H1 (cell line): ENCODE data around the gene PIAS2.

Experiments used
- EP300 ChIP-seq, 2 experiments: IDR thresholded peaks; 1 replicate in 1 of 2; 2 replicates in 1 of 2; pipeline ENCODE4 v1.6.1; 2011 to 2012; ENCODE audit warnings: low read depth in 2 of 2, low read length in 2 of 2, mild to moderate bottlenecking in 2 of 2, borderline replicate concordance in 1 of 2, inconsistent platforms in 1 of 2, moderate library complexity in 1 of 2
- GABPA ChIP-seq: IDR thresholded peaks from 2 replicates; pipeline ENCODE4 v1.6.1; 2011; ENCODE audit warnings: mild to moderate bottlenecking, low read length, moderate library complexity, borderline replicate concordance; ENCODE audit not compliant: insufficient read depth
- JUN ChIP-seq: IDR thresholded peaks from 2 replicates; pipeline ENCODE4 v1.6.1; 2011; ENCODE audit warnings: low read depth, mild to moderate bottlenecking, improper control_type of control experiment, low read length
- NANOG ChIP-seq: IDR thresholded peaks from 2 replicates; pipeline ENCODE4 v1.6.1; 2011; ENCODE audit warnings: low read length, low read depth, mild to moderate bottlenecking, inconsistent platforms; ENCODE audit not compliant: insufficient read depth, poor library complexity, severe bottlenecking
- RBBP5 ChIP-seq: IDR thresholded peaks from 2 replicates; pipeline ENCODE4 v1.7.1; 2012; ENCODE audit warnings: low read depth, mild to moderate bottlenecking, inconsistent platforms, low read length, moderate library complexity, borderline replicate concordance
- RFX5 ChIP-seq: IDR thresholded peaks from 2 replicates; pipeline ENCODE4 v1.6.1; 2011; ENCODE audit warnings: low read depth, low read length, improper control_type of control experiment, borderline replicate concordance
- TAF1 ChIP-seq: IDR thresholded peaks from 2 replicates; pipeline ENCODE4 v1.6.1; 2011; ENCODE audit warnings: mild to moderate bottlenecking, low read depth, low read length
- YY1 ChIP-seq: IDR thresholded peaks from 2 replicates; pipeline ENCODE4 v1.6.1; 2011; ENCODE audit warnings: low read depth, mild to moderate bottlenecking, low read length
- TF ChIP-seq, protein P1 (sequence below), 3 experiments: IDR thresholded peaks; 1 replicate in 2 of 3; 2 replicates in 1 of 3; pipeline versions ENCODE4 v1.5.1 to v1.6.1; 2011; ENCODE audit warnings: low read length in 3 of 3, mild to moderate bottlenecking in 3 of 3, inconsistent platforms in 2 of 3, low read depth in 1 of 3, moderate library complexity in 1 of 3; ENCODE audit not compliant: insufficient read depth in 1 of 3; ENCODE audit errors: control extremely low read depth in 1 of 3
- TF ChIP-seq, protein P2 (sequence below): IDR thresholded peaks from 2 replicates; pipeline ENCODE4 v1.6.1; 2011; ENCODE audit warnings: low read length, improper control_type of control experiment

DNA sequence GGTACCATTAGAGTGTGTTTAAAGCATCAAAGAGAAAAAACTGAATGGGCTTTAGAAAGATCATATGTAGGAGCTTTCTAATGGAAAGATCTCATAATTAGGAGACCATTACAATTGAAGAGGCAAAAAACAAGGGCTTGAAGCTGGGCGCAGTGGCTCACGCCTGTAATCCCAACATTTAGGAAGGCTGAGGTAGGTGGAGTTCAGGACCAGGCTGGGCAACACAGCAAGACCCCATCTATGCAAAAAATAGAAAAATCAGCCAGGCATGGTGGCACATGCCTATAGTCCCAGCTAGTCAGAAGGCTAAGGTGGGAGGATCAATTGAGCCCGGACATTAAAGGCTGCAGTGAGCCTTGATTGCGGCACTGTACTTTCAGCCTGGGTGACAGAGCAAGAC lies 59.0 kb downstream of the PIAS2 start:
- TF ChIP-seq NANOG (no peak), TAF1 (no peak), EP300 (IDR thresholded peaks at IDR 0.05; ENCODE audit: borderline replicate concordance in 1 of 2, low read depth in 2 of 2, low read length in 2 of 2) (no peak), RFX5 (no peak), JUN (no peak), YY1 (no peak), GABPA (no peak), RBBP5 (no peak)
- TF ChIP-seq, protein P1, sequence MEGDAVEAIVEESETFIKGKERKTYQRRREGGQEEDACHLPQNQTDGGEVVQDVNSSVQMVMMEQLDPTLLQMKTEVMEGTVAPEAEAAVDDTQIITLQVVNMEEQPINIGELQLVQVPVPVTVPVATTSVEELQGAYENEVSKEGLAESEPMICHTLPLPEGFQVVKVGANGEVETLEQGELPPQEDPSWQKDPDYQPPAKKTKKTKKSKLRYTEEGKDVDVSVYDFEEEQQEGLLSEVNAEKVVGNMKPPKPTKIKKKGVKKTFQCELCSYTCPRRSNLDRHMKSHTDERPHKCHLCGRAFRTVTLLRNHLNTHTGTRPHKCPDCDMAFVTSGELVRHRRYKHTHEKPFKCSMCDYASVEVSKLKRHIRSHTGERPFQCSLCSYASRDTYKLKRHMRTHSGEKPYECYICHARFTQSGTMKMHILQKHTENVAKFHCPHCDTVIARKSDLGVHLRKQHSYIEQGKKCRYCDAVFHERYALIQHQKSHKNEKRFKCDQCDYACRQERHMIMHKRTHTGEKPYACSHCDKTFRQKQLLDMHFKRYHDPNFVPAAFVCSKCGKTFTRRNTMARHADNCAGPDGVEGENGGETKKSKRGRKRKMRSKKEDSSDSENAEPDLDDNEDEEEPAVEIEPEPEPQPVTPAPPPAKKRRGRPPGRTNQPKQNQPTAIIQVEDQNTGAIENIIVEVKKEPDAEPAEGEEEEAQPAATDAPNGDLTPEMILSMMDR (IDR thresholded peaks at IDR 0.05; ENCODE audit: control extremely low read depth in 1 of 3, insufficient read depth in 1 of 3, low read depth in 1 of 3, low read length in 3 of 3): no peak
- TF ChIP-seq, protein P2, sequence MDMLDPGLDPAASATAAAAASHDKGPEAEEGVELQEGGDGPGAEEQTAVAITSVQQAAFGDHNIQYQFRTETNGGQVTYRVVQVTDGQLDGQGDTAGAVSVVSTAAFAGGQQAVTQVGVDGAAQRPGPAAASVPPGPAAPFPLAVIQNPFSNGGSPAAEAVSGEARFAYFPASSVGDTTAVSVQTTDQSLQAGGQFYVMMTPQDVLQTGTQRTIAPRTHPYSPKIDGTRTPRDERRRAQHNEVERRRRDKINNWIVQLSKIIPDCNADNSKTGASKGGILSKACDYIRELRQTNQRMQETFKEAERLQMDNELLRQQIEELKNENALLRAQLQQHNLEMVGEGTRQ: no peak
